H1 (cell line): ENCODE results near the gene RTN4. TPM values are rescaled to one million over a fixed set of nuclear protein-coding genes. Genes with fewer than 3 reads are reported as not detected.

Source experiments
- KDM1A ChIP-seq: fragments of 200-600, 300-600 bp; sonication (generic); IDR thresholded peaks from 2 replicates; pipeline ENCODE4 v1.7.1; 2016; ENCODE audit warnings: mild to moderate bottlenecking, low read length, borderline replicate concordance
- SIX5 ChIP-seq: IDR thresholded peaks from 2 replicates; pipeline ENCODE4 v1.6.1; 2011; ENCODE audit warnings: mild to moderate bottlenecking, low read depth, low read length
- polyA plus RNA-seq, 7 experiments: library from polyadenylated mRNA; depleted of rRNA in 3 of 7; stranded (reverse) in 5 of 7; unstranded in 2 of 7; fragments of >200 nt in 5 of 7; fragments of 200-250 nt in 2 of 7; gene quantifications; 1 replicate in 5 of 7; 2 replicates in 1 of 7; 4 replicates in 1 of 7; pipeline versions ENCODE4 v1.2.1 to v1.2.3, GENCODE V29; 2011 to 2013; ENCODE audit warnings: missing spikeins in 2 of 7, mixed read lengths in 2 of 7
- total RNA-seq: library from RNA; stranded (reverse); fragmentation: NEBNext Ultra II Directional; extraction: Animal tissue kit (Norgen Biotek cat#: 25700); gene quantifications from 2 replicates; pipeline ENCODE4 v1.2.1, GENCODE V29; 2021

RTN4 gene
- total and polyA plus RNA-seq, 2 of the 8 experiments (the other 6 are each of a cell fraction or from before 2014, with no cell fraction given), result 179 to 242 TPM

- TF ChIP-seq SIX5 (no peak), KDM1A (no peak)
These were observed 83.4 kb downstream of the RTN4 start (continued) for GRCh38 chr2:54966837-54967236.
